ENCODE results near the gene BRI3BP.

DNA sequence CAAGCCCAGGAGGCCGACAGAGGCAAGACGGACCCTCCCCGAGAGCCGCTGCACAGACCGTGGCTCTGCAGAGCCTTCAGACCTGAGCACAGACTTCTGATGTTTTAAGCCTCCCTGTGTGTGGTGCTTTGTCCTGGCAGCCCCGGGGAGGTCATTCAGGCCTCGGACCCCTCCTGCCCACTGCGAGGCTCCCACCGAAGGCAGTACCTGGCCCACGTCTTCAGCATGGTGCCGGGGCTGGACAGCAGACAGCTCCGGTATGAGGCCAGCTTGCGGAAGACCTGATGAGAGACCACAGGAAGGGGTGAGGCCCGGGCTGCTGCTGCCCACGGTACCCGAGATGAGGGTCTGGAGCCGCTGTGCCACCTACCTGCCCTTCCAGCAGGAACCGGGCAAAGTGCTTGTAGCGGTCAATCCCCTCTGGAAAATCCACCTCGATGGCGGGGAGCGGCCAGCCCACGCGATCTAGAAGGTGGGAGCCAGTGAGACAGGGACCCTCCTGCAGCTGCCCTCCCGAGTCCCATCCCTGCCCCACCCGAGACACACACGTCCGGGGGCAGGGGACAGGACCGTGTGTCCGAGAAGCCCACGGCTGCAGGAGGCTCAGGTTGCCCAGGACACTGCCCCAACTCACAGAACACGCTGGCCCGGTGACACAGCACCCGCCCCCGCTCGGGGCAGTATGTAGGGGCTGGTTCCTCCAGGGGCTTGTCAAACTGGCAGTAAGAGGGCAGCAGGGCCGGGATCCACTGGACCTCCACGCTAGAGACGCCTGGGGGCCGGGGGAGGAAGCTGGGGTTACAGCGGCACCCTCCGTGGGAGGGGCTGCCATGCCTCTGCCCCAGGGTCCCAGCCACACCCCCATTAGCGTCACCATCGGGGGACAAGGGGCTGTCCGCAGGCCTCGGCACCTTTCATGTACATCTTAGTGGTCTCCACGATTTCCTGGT is 43.4 kb upstream of the BRI3BP start:
- TF ChIP-seq, protein P1, sequence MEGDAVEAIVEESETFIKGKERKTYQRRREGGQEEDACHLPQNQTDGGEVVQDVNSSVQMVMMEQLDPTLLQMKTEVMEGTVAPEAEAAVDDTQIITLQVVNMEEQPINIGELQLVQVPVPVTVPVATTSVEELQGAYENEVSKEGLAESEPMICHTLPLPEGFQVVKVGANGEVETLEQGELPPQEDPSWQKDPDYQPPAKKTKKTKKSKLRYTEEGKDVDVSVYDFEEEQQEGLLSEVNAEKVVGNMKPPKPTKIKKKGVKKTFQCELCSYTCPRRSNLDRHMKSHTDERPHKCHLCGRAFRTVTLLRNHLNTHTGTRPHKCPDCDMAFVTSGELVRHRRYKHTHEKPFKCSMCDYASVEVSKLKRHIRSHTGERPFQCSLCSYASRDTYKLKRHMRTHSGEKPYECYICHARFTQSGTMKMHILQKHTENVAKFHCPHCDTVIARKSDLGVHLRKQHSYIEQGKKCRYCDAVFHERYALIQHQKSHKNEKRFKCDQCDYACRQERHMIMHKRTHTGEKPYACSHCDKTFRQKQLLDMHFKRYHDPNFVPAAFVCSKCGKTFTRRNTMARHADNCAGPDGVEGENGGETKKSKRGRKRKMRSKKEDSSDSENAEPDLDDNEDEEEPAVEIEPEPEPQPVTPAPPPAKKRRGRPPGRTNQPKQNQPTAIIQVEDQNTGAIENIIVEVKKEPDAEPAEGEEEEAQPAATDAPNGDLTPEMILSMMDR (conservative IDR thresholded peaks at IDR 0.05; ENCODE audit: low read length), result no peak
- TF ChIP-seq EZH2phosphoT487 (IDR thresholded peaks at IDR 0.05; ENCODE audit: borderline replicate concordance), result no peak

Measured in Loucy (cell line).